DMS79 (cell line): ENCODE data around the gene CAV3.
"Not testable (repeated sequence)": the region's sequence is repeated elsewhere in the genome, so short reads cannot be mapped to it uniquely, and the experiment has no call there.

Experiments used
- DNase-seq: peaks from one replicate; lab custom pipeline; 2025; lab: John Stamatoyannopoulos, UW

The CAV3 gene

GRCh38 chr3:8733332-8734094, at the start of gene CAV3:
Gene CAV3 (plus strand): TSS chr3:8733802. CDS start chr3:8733877, 75 bp downstream.
- no peak for DNase-seq

- DNase-seq: not testable (repeated sequence)
Observed at GRCh38 chr3:8684992-8685391, 48.6 kb upstream of the CAV3 start.

GRCh38 chr3:8691295-8691694, 42.3 kb upstream of the CAV3 start:
- not testable (repeated sequence) for DNase-seq

- DNase-seq: no peak
Observed at GRCh38 chr3:8702560-8702959, 31.0 kb upstream of the CAV3 start.

GRCh38 chr3:8705575-8705974, 28.0 kb upstream of the CAV3 start:
- DNase-seq: no peak

- DNase-seq: no peak
Observed at GRCh38 chr3:8709287-8709686, 24.3 kb upstream of the CAV3 start.

GRCh38 chr3:8709801-8710507, 23.6 kb upstream of the CAV3 start:
- DNase-seq: no peak

GRCh38 chr3:8712045-8712907, 21.3 kb upstream of the CAV3 start:
- no peak for DNase-seq

GRCh38 chr3:8712908-8713255, 20.7 kb upstream of the CAV3 start:
- peak; percentile 43 for DNase-seq

GRCh38 chr3:8713901-8714759, 19.5 kb upstream of the CAV3 start:
- DNase-seq: no peak

- not testable (repeated sequence) for DNase-seq
Observed at GRCh38 chr3:8715757-8716156, 17.8 kb upstream of the CAV3 start.

- no peak for DNase-seq
Observed at GRCh38 chr3:8722808-8723207, 10.8 kb upstream of the CAV3 start.

GRCh38 chr3:8723612-8724011, 10.0 kb upstream of the CAV3 start:
- DNase-seq: no peak

- no peak for DNase-seq
Observed at GRCh38 chr3:8724108-8724752, 9.4 kb upstream of the CAV3 start.

GRCh38 chr3:8727605-8728512, 5.7 kb upstream of the CAV3 start:
- DNase-seq: no peak

- DNase-seq: no peak
Observed at GRCh38 chr3:8729479-8729878, 4.1 kb upstream of the CAV3 start.

GRCh38 chr3:8730656-8731055, 2.9 kb upstream of the CAV3 start:
- DNase-seq: no peak

GRCh38 chr3:8732413-8732812, 1.2 kb upstream of the CAV3 start:
- DNase-seq: no peak

- DNase-seq: no peak
Observed at GRCh38 chr3:8734137-8734878, 706 bp downstream of the CAV3 start.
